CD4-positive, alpha-beta T cell (primary cell): ENCODE data around the gene ATP2B3. TPM values are rescaled to one million over a fixed set of nuclear protein-coding genes. Genes with fewer than 3 reads are reported as not detected.

Source experiments
- ATAC-seq: fragments of 200-7000 bp; cut with Tn5 transposase; one replicate; pipeline ENCODE4 v1.10.0; 2022; ENCODE audit warnings: mild to moderate bottlenecking; ENCODE audit not compliant: poor library complexity
- CTCF ChIA-PET: fragments of 350-600 bp; sonication (Branson Sonifier 250); formaldehyde crosslinking; loops from one replicate; lab custom pipeline; 2021; ENCODE audit warnings: antibody characterized with exemption, inconsistent platforms; lab: Charles Lee
- POLR2A ChIA-PET: fragments of 350-600 bp; sonication (Branson Sonifier 250); formaldehyde crosslinking; loops from one replicate; lab custom pipeline; 2021; ENCODE audit warnings: antibody characterized with exemption, inconsistent platforms; lab: Charles Lee
- DNase-seq, 14 experiments: peaks; one replicate each; pipeline ENCODE4 v3.0.0-alpha.2; 2013 to 2020; ENCODE audit warnings: mixed read lengths in 2 of 14
- H3K27ac ChIP-seq, 2 donors: one replicate each; pipeline versions ENCODE4 v1.5.1 to v1.7.0; 2013; ENCODE audit warnings: low read length in 2 of 2, low read depth in 1 of 2, mild to moderate bottlenecking in 1 of 2
- H3K27me3 ChIP-seq, 2 experiments: 1 replicate in 1 of 2; 2 replicates in 1 of 2; pipeline versions ENCODE4 v1.6.1 to v1.7.0; 2013; ENCODE audit warnings: low read length in 2 of 2, control low read depth in 1 of 2, mild to moderate bottlenecking in 1 of 2, moderate library complexity in 1 of 2; ENCODE audit not compliant: insufficient read depth in 2 of 2, control insufficient read depth in 1 of 2
- H3K36me3 ChIP-seq: one replicate; pipeline ENCODE4 v1.6.1; 2013; ENCODE audit warnings: low read length, control low read depth; ENCODE audit not compliant: insufficient read depth
- H3K4me1 ChIP-seq: one replicate; pipeline ENCODE4 v1.6.1; 2013; ENCODE audit warnings: low read length, control low read depth; ENCODE audit not compliant: insufficient read depth
- H3K4me3 ChIP-seq: one replicate; pipeline ENCODE4 v1.5.1; 2013; ENCODE audit warnings: mild to moderate bottlenecking, low read length, moderate library complexity
- H3K9me3 ChIP-seq, 2 experiments: 1 replicate in 1 of 2; 2 replicates in 1 of 2; pipeline versions ENCODE4 v1.6.1 to v1.7.0; 2013; ENCODE audit warnings: low read length in 2 of 2, mild to moderate bottlenecking in 2 of 2, control low read depth in 1 of 2, moderate library complexity in 1 of 2; ENCODE audit not compliant: control insufficient read depth in 1 of 2, insufficient read depth in 1 of 2
- H3K27ac Mint-ChIP-seq: one replicate; pipeline ENCODE4 v1.8.0; 2020; ENCODE audit warnings: mixed read lengths
- H3K27me3 Mint-ChIP-seq: one replicate; pipeline ENCODE4 v1.8.0; 2021; ENCODE audit warnings: mixed read lengths
- H3K36me3 Mint-ChIP-seq: one replicate; pipeline ENCODE4 v1.8.0; 2021; ENCODE audit warnings: low read depth, mixed read lengths
- H3K4me1 Mint-ChIP-seq: one replicate; pipeline ENCODE4 v1.8.0; 2021; ENCODE audit warnings: low read depth, mixed read lengths
- H3K4me3 Mint-ChIP-seq: one replicate; pipeline ENCODE4 v1.8.0; 2020; ENCODE audit warnings: mild to moderate bottlenecking, mixed read lengths
- H3K9me3 Mint-ChIP-seq: one replicate; pipeline ENCODE4 v1.8.0; 2020; ENCODE audit warnings: mixed read lengths
- intact Hi-C, 2 experiments: fragments of 100-400 bp; cut with DNase I in 1 of 2; cut with micrococcal nuclease in 1 of 2; formaldehyde crosslinking; loops; one replicate each; pipeline versions ENCODE4 v1.15.1 to v1.9.0; 2023 to 2025; cut with DNase I, micrococcal nuclease
- total RNA-seq, 174 experiments: library from RNA in 2 of 174; stranded (reverse) in 2 of 174; gene quantifications; one replicate each; pipeline ENCODE4 v1.2.3 and lab custom pipeline; 2021 to 2026
- TF ChIP-seq, protein P1 (sequence below): fragments of 200-600 bp; IDR thresholded peaks from one replicate; pipeline ENCODE4 v1.8.0; 2022; ENCODE audit warnings: antibody characterized with exemption, mild to moderate bottlenecking

ATP2B3 gene
- total RNA-seq, 2 experiments from 2014 or later = not detected

DNA sequence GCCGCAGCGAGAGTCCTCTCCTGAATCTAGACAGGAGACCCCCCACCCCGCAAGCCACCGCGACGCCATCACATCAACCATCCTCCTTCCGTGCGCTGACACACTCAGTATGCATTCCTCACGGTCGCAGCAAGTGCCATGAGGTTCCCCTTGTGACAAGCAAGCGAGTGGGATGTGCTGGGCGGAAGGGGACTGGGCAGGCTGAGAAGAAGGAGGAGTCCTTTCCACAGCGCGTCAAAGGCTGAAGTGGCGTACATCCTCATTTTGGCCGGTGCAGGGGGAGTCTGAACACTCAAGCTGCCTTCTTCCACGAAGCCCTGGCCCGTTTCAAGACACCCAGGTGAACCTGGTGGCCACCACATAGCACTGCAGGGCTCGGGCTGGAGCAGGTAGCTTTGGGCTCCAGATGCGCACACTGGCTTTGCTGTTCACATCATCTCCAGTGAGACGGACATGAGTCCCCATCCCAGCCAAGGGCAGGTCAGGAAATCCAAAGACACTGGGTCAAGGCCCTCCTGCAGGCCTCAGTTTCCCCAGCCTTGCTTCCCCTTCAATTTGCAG is 51.1 kb downstream of the ATP2B3 start:
- CTCF ChIA-PET = no interaction called here
- intact Hi-C loops = no loop called here
- Mint-ChIP-seq H3K9me3 (no peaks in the 10 kb centered on the region), H3K36me3 (no peaks in the 10 kb centered on the region), H3K27ac (no peak overlapping the region), H3K27me3 (no peaks in the 10 kb centered on the region), H3K4me3 (no peak overlapping the region), H3K4me1 (peaks cover 4% of the 10 kb centered on the region)
- no peak overlapping the region for H3K4me3 ChIP-seq
- H3K36me3 ChIP-seq = no peaks in the 10 kb centered on the region
- H3K9me3 ChIP-seq = no peaks in the 10 kb centered on the region
- POLR2A ChIA-PET = no interaction called here
- DNase-seq (no peak), ATAC-seq (no peak)
- no peak overlapping the region for H3K27ac ChIP-seq
- H3K27me3 ChIP-seq = no peaks in the 10 kb centered on the region
- H3K4me1 ChIP-seq = no peaks in the 10 kb centered on the region
- TF ChIP-seq, protein P1, sequence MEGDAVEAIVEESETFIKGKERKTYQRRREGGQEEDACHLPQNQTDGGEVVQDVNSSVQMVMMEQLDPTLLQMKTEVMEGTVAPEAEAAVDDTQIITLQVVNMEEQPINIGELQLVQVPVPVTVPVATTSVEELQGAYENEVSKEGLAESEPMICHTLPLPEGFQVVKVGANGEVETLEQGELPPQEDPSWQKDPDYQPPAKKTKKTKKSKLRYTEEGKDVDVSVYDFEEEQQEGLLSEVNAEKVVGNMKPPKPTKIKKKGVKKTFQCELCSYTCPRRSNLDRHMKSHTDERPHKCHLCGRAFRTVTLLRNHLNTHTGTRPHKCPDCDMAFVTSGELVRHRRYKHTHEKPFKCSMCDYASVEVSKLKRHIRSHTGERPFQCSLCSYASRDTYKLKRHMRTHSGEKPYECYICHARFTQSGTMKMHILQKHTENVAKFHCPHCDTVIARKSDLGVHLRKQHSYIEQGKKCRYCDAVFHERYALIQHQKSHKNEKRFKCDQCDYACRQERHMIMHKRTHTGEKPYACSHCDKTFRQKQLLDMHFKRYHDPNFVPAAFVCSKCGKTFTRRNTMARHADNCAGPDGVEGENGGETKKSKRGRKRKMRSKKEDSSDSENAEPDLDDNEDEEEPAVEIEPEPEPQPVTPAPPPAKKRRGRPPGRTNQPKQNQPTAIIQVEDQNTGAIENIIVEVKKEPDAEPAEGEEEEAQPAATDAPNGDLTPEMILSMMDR = no peak

DNA sequence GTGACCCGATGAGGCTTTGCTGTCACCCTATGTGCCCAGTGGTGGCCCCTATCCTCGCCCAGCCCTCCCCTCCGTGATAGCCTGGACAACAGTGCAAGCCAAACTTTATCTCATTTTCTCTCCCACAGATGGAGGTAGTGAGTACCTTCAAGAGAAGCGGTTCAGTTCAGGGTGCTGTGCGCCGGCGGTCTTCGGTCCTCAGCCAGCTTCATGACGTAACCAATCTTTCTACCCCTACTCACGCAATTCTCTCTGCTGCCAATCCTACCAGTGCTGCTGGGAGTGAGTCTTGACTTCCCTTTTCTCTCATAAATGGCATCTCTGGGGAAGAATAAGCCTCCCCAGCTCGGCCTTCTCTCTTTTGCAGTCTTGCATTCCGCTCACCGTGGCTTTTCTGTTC is 52.0 kb downstream of the ATP2B3 start:
- Histone ChIP-seq H3K4me3 (no peak overlapping the region), H3K36me3 (no peaks in the 10 kb centered on the region), H3K4me1 (no peaks in the 10 kb centered on the region), H3K27ac (no peak overlapping the region), H3K27me3 (no peaks in the 10 kb centered on the region), H3K9me3 (no peaks in the 10 kb centered on the region)
- H3K4me1 Mint-ChIP-seq = peaks cover 4% of the 10 kb centered on the region
- ATAC-seq (no peak), DNase-seq (peak in 1 of 14 experiments; percentile 8)
- ChIA-PET POLR2A (no interaction called here), CTCF (no interaction called here)
- H3K27me3 Mint-ChIP-seq = no peaks in the 10 kb centered on the region
- H3K36me3 Mint-ChIP-seq = no peaks in the 10 kb centered on the region
- TF ChIP-seq, protein P1 = no peak
- no peak overlapping the region for H3K4me3 Mint-ChIP-seq
- H3K9me3 Mint-ChIP-seq = no peaks in the 10 kb centered on the region
- H3K27ac Mint-ChIP-seq = no peak overlapping the region
- intact Hi-C loops = no loop called here

DNA sequence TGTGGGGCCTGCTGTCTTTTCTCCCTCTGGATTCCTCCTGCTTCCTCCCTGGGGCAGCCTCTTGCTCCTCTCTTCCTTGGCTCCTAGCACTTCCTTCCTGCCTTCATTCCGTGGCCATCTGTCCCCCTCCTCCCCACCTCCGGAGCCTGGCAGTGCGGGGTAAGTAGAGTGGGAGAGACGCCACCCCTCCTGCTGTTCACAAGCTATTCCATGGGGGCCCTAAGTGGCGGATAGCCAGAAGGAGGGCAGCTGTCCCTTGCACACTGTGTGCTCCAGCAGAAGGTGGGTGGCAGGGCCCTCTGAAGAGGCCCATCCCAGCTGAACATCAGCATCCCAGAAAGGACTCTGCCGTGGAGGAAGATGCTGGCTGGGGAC is 54.1 kb downstream of the ATP2B3 start:
- DNase-seq = no peak
- Mint-ChIP-seq H3K27ac (no peak overlapping the region), H3K27me3 (no peaks in the 10 kb centered on the region), H3K4me1 (peaks cover 4% of the 10 kb centered on the region), H3K9me3 (no peaks in the 10 kb centered on the region), H3K4me3 (no peak overlapping the region), H3K36me3 (no peaks in the 10 kb centered on the region)
- Histone ChIP-seq H3K27me3 (no peaks in the 10 kb centered on the region), H3K27ac (no peak overlapping the region), H3K4me1 (no peaks in the 10 kb centered on the region), H3K4me3 (no peak overlapping the region), H3K36me3 (no peaks in the 10 kb centered on the region), H3K9me3 (no peaks in the 10 kb centered on the region)
- ChIA-PET CTCF (no interaction called here), POLR2A (no interaction called here)
- intact Hi-C loops = loop anchor here in 1 of 2 experiments (5.0 kb wide), 1 partner anchor 56 kb away; no protein-coding TSS in a partner anchor
- ATAC-seq = no peak
- TF ChIP-seq, protein P1 = no peak
